ENCODE measurements around the gene FAM110C.

The FAM110C gene

DNA sequence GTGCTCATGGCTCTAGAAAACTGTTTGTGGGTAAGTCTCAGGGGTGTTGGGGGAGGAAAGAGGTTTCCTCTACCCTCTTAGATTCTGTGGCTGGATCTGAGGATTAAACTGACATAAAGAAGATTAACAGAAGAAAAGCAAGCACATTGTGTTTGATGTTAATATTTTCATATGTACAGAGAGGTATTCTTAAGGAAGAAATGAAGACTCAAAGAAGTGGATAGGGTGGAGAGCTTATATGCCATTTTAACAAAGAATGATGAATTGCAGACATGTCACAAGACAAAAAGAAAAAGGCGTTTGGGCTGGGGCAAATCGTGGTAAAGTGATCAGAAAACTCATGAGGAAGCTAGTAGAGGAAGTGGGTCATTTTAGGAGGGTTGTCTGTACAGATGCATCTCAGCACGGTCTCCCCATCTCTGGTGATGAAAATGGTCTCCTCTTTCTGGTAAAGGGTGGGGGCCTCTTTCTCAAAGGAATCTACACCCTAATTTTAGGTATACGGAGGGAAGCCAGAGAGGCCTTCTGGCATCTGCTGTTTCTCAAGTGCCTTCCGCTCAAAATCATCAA is 17.8 kb downstream of the FAM110C start:
- TF ChIP-seq FOXP2 (optimal IDR thresholded peaks at IDR 0.05; ENCODE audit: borderline replicate concordance, extremely low read depth, extremely low read length, insufficient read depth): no peak
- no peak for TF ChIP-seq REST (IDR thresholded peaks at IDR 0.05; ENCODE audit: insufficient read depth in 1 of 2, low read depth in 2 of 2, low read length in 2 of 2)
- TF ChIP-seq TAF1 (IDR thresholded peaks at IDR 0.05; ENCODE audit: borderline replicate concordance, insufficient read depth, low read length): no peak
- no peak for TF ChIP-seq POLR2AphosphoS5 (IDR thresholded peaks at IDR 0.05; ENCODE audit: low read depth, low read length)
- TF ChIP-seq SIN3A (IDR thresholded peaks at IDR 0.05; ENCODE audit: borderline replicate concordance, insufficient read depth, low read length): no peak

- TF ChIP-seq TAF1 (IDR thresholded peaks at IDR 0.05; ENCODE audit: borderline replicate concordance, insufficient read depth, low read length) (no peak), FOXP2 (optimal IDR thresholded peaks at IDR 0.05; ENCODE audit: borderline replicate concordance, extremely low read depth, extremely low read length, insufficient read depth) (no peak), POLR2AphosphoS5 (IDR thresholded peaks at IDR 0.05; ENCODE audit: low read depth, low read length) (no peak), SIN3A (IDR thresholded peaks at IDR 0.05; ENCODE audit: borderline replicate concordance, insufficient read depth, low read length) (no peak), REST (IDR thresholded peaks at IDR 0.05; ENCODE audit: insufficient read depth in 1 of 2, low read depth in 2 of 2, low read length in 2 of 2) (no peak)
These were observed 19.4 kb downstream of the FAM110C start for GRCh38 chr2:26891-27290.

GRCh38 chr2:25543-25942 is 20.8 kb downstream of the FAM110C start:
- TF ChIP-seq SIN3A (IDR thresholded peaks at IDR 0.05; ENCODE audit: borderline replicate concordance, insufficient read depth, low read length) (no peak), POLR2AphosphoS5 (IDR thresholded peaks at IDR 0.05; ENCODE audit: low read depth, low read length) (no peak), FOXP2 (optimal IDR thresholded peaks at IDR 0.05; ENCODE audit: borderline replicate concordance, extremely low read depth, extremely low read length, insufficient read depth) (no peak), REST (IDR thresholded peaks at IDR 0.05; ENCODE audit: insufficient read depth in 1 of 2, low read depth in 2 of 2, low read length in 2 of 2) (no peak), TAF1 (IDR thresholded peaks at IDR 0.05; ENCODE audit: borderline replicate concordance, insufficient read depth, low read length) (no peak)

DNA sequence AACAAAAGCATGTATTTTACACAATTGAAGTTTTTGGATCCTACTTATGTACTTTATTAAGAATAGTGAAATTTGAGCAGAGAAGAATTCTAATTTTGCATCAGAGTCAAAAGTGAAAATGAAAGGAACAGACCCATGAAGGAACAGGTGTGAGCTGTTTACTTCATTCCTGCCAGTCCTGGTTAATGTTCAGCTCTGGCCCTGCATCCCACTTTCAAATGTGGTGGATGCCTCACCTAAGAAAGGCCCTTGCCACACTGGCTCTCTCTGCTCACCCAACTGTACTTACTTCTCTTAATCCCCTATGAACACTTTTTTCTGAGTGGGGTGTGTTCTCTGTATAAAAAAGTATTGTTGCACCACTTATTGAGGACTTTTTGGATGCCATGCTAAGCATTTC is 22.2 kb downstream of the FAM110C start:
- TF ChIP-seq POLR2AphosphoS5 (IDR thresholded peaks at IDR 0.05; ENCODE audit: low read depth, low read length): no peak
- TF ChIP-seq FOXP2 (optimal IDR thresholded peaks at IDR 0.05; ENCODE audit: borderline replicate concordance, extremely low read depth, extremely low read length, insufficient read depth): no peak
- TF ChIP-seq REST (IDR thresholded peaks at IDR 0.05; ENCODE audit: insufficient read depth in 1 of 2, low read depth in 2 of 2, low read length in 2 of 2): no peak
- TF ChIP-seq SIN3A (IDR thresholded peaks at IDR 0.05; ENCODE audit: borderline replicate concordance, insufficient read depth, low read length): no peak
- TF ChIP-seq TAF1 (IDR thresholded peaks at IDR 0.05; ENCODE audit: borderline replicate concordance, insufficient read depth, low read length): no peak

DNA sequence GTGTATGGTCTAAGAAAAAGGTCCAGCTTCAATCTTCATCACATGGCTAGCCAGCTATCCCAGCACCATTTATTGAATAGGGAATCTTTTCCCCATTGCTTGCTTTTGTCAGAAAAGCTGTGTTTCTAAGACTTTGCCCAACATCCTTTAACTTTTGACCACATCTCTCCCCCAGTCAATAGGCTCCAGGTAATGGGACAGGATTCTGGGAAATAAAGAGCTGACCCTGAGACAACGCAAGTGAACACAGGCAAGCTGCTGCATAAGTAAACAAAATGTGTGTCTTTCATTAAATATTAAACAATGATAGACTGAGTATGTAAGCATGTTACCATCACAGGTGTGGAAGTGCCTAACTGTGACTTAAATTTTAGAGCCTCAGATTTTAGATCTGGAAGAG is 23.0 kb downstream of the FAM110C start:
- TF ChIP-seq FOXP2 (optimal IDR thresholded peaks at IDR 0.05; ENCODE audit: borderline replicate concordance, extremely low read depth, extremely low read length, insufficient read depth) (no peak), REST (IDR thresholded peaks at IDR 0.05; ENCODE audit: insufficient read depth in 1 of 2, low read depth in 2 of 2, low read length in 2 of 2) (no peak), POLR2AphosphoS5 (IDR thresholded peaks at IDR 0.05; ENCODE audit: low read depth, low read length) (no peak)

All from PFSK-1 (cell line).